Measurements from ENCODE around the gene MNS1. TPM values are rescaled to one million over a fixed set of nuclear protein-coding genes. Genes with fewer than 3 reads are reported as not detected.

MNS1 gene
- total and polyA plus RNA-seq, 9 of the 15 experiments (the other 6 are each of a cell fraction or from before 2014, with no cell fraction given), result 1.1 to 10.3 (median 2.5) TPM

DNA sequence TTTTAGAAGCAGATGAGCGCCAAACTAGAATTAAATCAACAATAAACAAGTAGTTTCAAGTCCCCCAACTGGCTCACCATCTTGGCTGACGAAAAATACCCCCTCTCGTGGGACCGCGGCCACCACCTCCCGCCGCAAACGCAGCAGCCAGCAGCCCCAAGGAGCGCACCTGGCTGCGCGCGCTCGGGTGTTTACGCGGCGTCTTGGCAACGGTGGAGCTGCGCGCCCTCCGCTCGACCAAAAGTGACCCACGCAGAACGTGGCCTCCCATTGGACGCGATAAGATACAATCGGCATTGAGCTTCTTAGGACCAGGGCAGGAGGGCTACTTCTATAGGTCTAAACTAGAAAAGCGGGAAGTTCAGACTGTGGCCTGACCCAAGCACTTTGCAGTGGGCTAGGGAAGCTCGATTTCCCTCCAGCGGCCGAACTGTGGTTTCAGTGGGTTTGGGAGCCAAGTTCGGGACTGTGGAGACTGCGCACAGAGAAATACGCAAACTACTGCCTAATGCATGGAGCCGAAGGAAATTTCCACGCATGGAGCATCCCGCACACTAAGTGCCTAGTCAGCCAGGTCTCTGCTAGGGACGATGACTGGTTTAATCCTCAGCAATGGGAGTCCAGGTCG, at the start of gene MNS1 (continued):
- peak; percentile 68 for TF ChIP-seq MYBL2 (IDR thresholded peaks at IDR 0.05; ENCODE audit: low read depth)
- no peak for TF ChIP-seq MYBL2 (CRISPR knock-in tag; IDR thresholded peaks at IDR 0.05; ENCODE audit: borderline replicate concordance)
- TF ChIP-seq FOXJ3 (CRISPR knock-in tag; IDR thresholded peaks at IDR 0.05), result peak; percentile 98
- peak; percentile 65 for TF ChIP-seq EP400 (IDR thresholded peaks at IDR 0.05)
- peak in 1 of 2 experiments; percentile 24; a peak in 2 of 4 replicates for TF ChIP-seq RAD21 (CRISPR knock-in tag; conservative IDR thresholded peaks at IDR 0.05 in 1 of 2, IDR thresholded peaks at IDR 0.05 in 1 of 2)
- TF ChIP-seq, protein P1, sequence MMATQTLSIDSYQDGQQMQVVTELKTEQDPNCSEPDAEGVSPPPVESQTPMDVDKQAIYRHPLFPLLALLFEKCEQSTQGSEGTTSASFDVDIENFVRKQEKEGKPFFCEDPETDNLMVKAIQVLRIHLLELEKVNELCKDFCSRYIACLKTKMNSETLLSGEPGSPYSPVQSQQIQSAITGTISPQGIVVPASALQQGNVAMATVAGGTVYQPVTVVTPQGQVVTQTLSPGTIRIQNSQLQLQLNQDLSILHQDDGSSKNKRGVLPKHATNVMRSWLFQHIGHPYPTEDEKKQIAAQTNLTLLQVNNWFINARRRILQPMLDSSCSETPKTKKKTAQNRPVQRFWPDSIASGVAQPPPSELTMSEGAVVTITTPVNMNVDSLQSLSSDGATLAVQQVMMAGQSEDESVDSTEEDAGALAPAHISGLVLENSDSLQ (IDR thresholded peaks at IDR 0.05), result no peak
- no peak for TF ChIP-seq CHCHD3 (CRISPR knock-in tag; IDR thresholded peaks at IDR 0.05)
- peak; percentile 80; the same call in 1 of the 2 replicates for TF ChIP-seq E2F3 (CRISPR knock-in tag; IDR thresholded peaks at IDR 0.05)
- TF ChIP-seq DMBX1 (CRISPR knock-in tag; IDR thresholded peaks at IDR 0.05; ENCODE audit: borderline replicate concordance), result 0 out of 2 replicates have a peak, but pooled peaks have one; percentile 24
- no peak for TF ChIP-seq HNRNPUL1 (IDR thresholded peaks at IDR 0.05; ENCODE audit: low read length)
- TF ChIP-seq, protein P2, sequence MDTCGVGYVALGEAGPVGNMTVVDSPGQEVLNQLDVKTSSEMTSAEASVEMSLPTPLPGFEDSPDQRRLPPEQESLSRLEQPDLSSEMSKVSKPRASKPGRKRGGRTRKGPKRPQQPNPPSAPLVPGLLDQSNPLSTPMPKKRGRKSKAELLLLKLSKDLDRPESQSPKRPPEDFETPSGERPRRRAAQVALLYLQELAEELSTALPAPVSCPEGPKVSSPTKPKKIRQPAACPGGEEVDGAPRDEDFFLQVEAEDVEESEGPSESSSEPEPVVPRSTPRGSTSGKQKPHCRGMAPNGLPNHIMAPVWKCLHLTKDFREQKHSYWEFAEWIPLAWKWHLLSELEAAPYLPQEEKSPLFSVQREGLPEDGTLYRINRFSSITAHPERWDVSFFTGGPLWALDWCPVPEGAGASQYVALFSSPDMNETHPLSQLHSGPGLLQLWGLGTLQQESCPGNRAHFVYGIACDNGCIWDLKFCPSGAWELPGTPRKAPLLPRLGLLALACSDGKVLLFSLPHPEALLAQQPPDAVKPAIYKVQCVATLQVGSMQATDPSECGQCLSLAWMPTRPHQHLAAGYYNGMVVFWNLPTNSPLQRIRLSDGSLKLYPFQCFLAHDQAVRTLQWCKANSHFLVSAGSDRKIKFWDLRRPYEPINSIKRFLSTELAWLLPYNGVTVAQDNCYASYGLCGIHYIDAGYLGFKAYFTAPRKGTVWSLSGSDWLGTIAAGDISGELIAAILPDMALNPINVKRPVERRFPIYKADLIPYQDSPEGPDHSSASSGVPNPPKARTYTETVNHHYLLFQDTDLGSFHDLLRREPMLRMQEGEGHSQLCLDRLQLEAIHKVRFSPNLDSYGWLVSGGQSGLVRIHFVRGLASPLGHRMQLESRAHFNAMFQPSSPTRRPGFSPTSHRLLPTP (IDR thresholded peaks at IDR 0.05; ENCODE audit: borderline replicate concordance, extremely low read depth, insufficient read length), result no peak
- no peak for TF ChIP-seq HEY1 (CRISPR knock-in tag; IDR thresholded peaks at IDR 0.05; ENCODE audit: borderline replicate concordance)
- no peak for TF ChIP-seq ZNF583 (CRISPR knock-in tag; IDR thresholded peaks at IDR 0.05)
- TF ChIP-seq ZNF384 (IDR thresholded peaks at IDR 0.05; ENCODE audit: low read depth, low read length), result no peak
- no peak for TF ChIP-seq ZNF77 (CRISPR knock-in tag; IDR thresholded peaks at IDR 0.05)
- no peak for TF ChIP-seq DIDO1 (tag; IDR thresholded peaks at IDR 0.05; ENCODE audit: low read depth)
- no peak for TF ChIP-seq NFXL1 (CRISPR knock-in tag; IDR thresholded peaks at IDR 0.05)
- TF ChIP-seq HDAC1 (IDR thresholded peaks at IDR 0.05), result peak in 1 of 2 experiments; percentile 74; a peak in 2 of 4 replicates
- TF ChIP-seq MAX (CRISPR knock-in tag; IDR thresholded peaks at IDR 0.05), result peak; percentile 85
- TF ChIP-seq ZNF232 (CRISPR knock-in tag; IDR thresholded peaks at IDR 0.05), result no peak
- peak; percentile 87 to 90 for TF ChIP-seq NRF1 (conservative IDR thresholded peaks at IDR 0.05 in 1 of 2, IDR thresholded peaks at IDR 0.05 in 1 of 2)
- TF ChIP-seq CTBP1 (IDR thresholded peaks at IDR 0.05; ENCODE audit: borderline replicate concordance), result peak; percentile 76
- no peak for TF ChIP-seq PRMT5 (CRISPR knock-in tag; IDR thresholded peaks at IDR 0.05)
- TF ChIP-seq NFE2L1 (tag; IDR thresholded peaks at IDR 0.05; ENCODE audit: borderline replicate concordance, low read depth), result no peak
- TF ChIP-seq MAFK (IDR thresholded peaks at IDR 0.05; ENCODE audit: low read length), result peak; percentile 1; the same call in 1 of the 2 replicates
- TF ChIP-seq FUS (optimal IDR thresholded peaks at IDR 0.05; ENCODE audit: low read depth, low read length), result no peak

Measured in K562 (cell line).